HG03095 (cell line): ENCODE results near the gene PLA2R1.
"Not testable (repeated sequence)": the region's sequence is repeated elsewhere in the genome, so short reads cannot be mapped to it uniquely, and the experiment has no call there.

Source experiments
- ATAC-seq: cut with Tn5 transposase; IDR thresholded peaks from one replicate; pipeline ENCODE4 v1.9.1; 2021; ENCODE audit warnings: moderate library complexity; ENCODE audit not compliant: unreplicated experiment

Gene PLA2R1

GRCh38 chr2:159984034-159984433 lies 78.4 kb downstream of the PLA2R1 start:
- ATAC-seq = no peak

- ATAC-seq = no peak
Observed at GRCh38 chr2:159982842-159983785, 79.3 kb downstream of the PLA2R1 start.

- no peak for ATAC-seq
Observed at GRCh38 chr2:159982270-159982669, 80.1 kb downstream of the PLA2R1 start.

GRCh38 chr2:159976527-159977160 lies 85.8 kb downstream of the PLA2R1 start:
- ATAC-seq = no peak

GRCh38 chr2:159973325-159973724 lies 89.1 kb downstream of the PLA2R1 start:
- no peak for ATAC-seq

- no peak for ATAC-seq
Observed at GRCh38 chr2:159971365-159972152, 90.9 kb downstream of the PLA2R1 start.

GRCh38 chr2:159970548-159970947 lies 91.9 kb downstream of the PLA2R1 start:
- not testable (repeated sequence) for ATAC-seq

- peak; percentile 59 for ATAC-seq
Observed at GRCh38 chr2:159968279-159968900, 94.0 kb downstream of the PLA2R1 start.

- peak; percentile 78 for ATAC-seq
Observed at GRCh38 chr2:159963700-159964099, 98.7 kb downstream of the PLA2R1 start.

GRCh38 chr2:159962513-159962912 lies 99.9 kb downstream of the PLA2R1 start:
- not testable (repeated sequence) for ATAC-seq

- ATAC-seq = no peak
Observed at GRCh38 chr2:159961451-159961850, 101.0 kb downstream of the PLA2R1 start.

GRCh38 chr2:159961037-159961436 lies 101.4 kb downstream of the PLA2R1 start:
- no peak for ATAC-seq

GRCh38 chr2:159960414-159960813 lies 102.0 kb downstream of the PLA2R1 start:
- ATAC-seq = no peak

GRCh38 chr2:159959136-159959535 lies 103.3 kb downstream of the PLA2R1 start:
- ATAC-seq = no peak

- no peak for ATAC-seq
Observed at GRCh38 chr2:159953136-159953823, 109.1 kb downstream of the PLA2R1 start.

GRCh38 chr2:159946326-159946999 lies 116.0 kb downstream of the PLA2R1 start:
- no peak for ATAC-seq

- no peak for ATAC-seq
Observed at GRCh38 chr2:159944874-159945273, 117.5 kb downstream of the PLA2R1 start.

- no peak for ATAC-seq
Observed at GRCh38 chr2:159942146-159942545, 120.3 kb downstream of the PLA2R1 start.

- no peak for ATAC-seq
Observed at GRCh38 chr2:159941729-159942128, 120.7 kb downstream of the PLA2R1 start.

GRCh38 chr2:159939946-159940345 lies 122.5 kb downstream of the PLA2R1 start:
- peak; percentile 75 for ATAC-seq
